GM12875 (cell line): ENCODE results near the gene PRR5L.

ENCODE experiments used
- H3K4me3 ChIP-seq: one replicate; pipeline ENCODE4 v1.5.1; 2011; ENCODE audit warnings: low read depth, low read length, control low read depth
- CTCF ChIP-seq: IDR thresholded peaks from 2 replicates; pipeline ENCODE4 v1.5.1; 2011; ENCODE audit warnings: low read depth, mild to moderate bottlenecking, control low read depth, inconsistent platforms, low read length, moderate library complexity, borderline replicate concordance; ENCODE audit not compliant: insufficient read depth

PRR5L gene

GRCh38 chr11:36492724-36493304 lies 196.7 kb downstream of the PRR5L start:
- TF ChIP-seq CTCF = peak; percentile 61
- no peak overlapping the region for H3K4me3 ChIP-seq

GRCh38 chr11:36493332-36493731 lies 197.2 kb downstream of the PRR5L start:
- no peak overlapping the region for H3K4me3 ChIP-seq
- TF ChIP-seq CTCF = no peak

GRCh38 chr11:36498721-36499120 lies 202.6 kb downstream of the PRR5L start:
- no peak for TF ChIP-seq CTCF
- no peak overlapping the region for H3K4me3 ChIP-seq

- TF ChIP-seq CTCF = no peak
- H3K4me3 ChIP-seq = no peak overlapping the region
Observed at GRCh38 chr11:36499315-36499714, 203.2 kb downstream of the PRR5L start.

GRCh38 chr11:36500315-36500721 lies 204.2 kb downstream of the PRR5L start:
- no peak for TF ChIP-seq CTCF
- no peak overlapping the region for H3K4me3 ChIP-seq

GRCh38 chr11:36501236-36501635 lies 205.1 kb downstream of the PRR5L start:
- H3K4me3 ChIP-seq = no peak overlapping the region
- TF ChIP-seq CTCF = no peak

GRCh38 chr11:36507824-36508489 lies 211.9 kb downstream of the PRR5L start:
- H3K4me3 ChIP-seq = no peak overlapping the region
- TF ChIP-seq CTCF = no peak
